Panc1 (cell line): Measurements from ENCODE around the gene COX7B2. TPM values are rescaled to one million over a fixed set of nuclear protein-coding genes. Genes with fewer than 3 reads are reported as not detected.

Source experiments
- ATAC-seq: fragments of 200-7000 bp; cut with Tn5 transposase; 2 replicates; pipeline ENCODE4 v1.9.1; 2020; ENCODE audit warnings: mild to moderate bottlenecking, moderate library complexity
- BruUV-seq: library from RNA; stranded (reverse); fragments of 400-500 nt; replicated peaks from 2 replicates; lab custom pipeline; 2021; lab: Mats Ljungman, UMichigan
- CTCF ChIA-PET: fragments of 300-600 bp; sonication (Branson Sonifier 250); formaldehyde crosslinking; loops from one replicate; lab custom pipeline; 2022; ENCODE audit warnings: antibody characterized with exemption; lab: Charles Lee
- POLR2A ChIA-PET: fragments of 300-600 bp; sonication (Branson Sonifier 250); formaldehyde crosslinking; loops from one replicate; lab custom pipeline; 2022; ENCODE audit warnings: antibody characterized with exemption; lab: Charles Lee
- DNase-seq: peaks from one replicate; pipeline ENCODE4 v3.0.0-alpha.2; 2010; ENCODE audit warnings: low read depth, low spot score
- H3K27ac ChIP-seq: 2 replicates; pipeline ENCODE4 v1.5.1; 2011; ENCODE audit warnings: mild to moderate bottlenecking, low read length, inconsistent platforms
- H3K27me3 ChIP-seq: fragments of 200-500 bp; sonication (Bioruptor generic); 2 replicates; pipeline ENCODE4 v1.6.0; 2014; ENCODE audit warnings: low read length, inconsistent platforms; ENCODE audit not compliant: control insufficient read depth, insufficient read depth
- H3K36me3 ChIP-seq: fragments of 200-500 bp; sonication (Bioruptor generic); 2 replicates; pipeline ENCODE4 v1.5.1; 2014; ENCODE audit warnings: inconsistent platforms, mild to moderate bottlenecking, low read length, moderate library complexity; ENCODE audit not compliant: control insufficient read depth, insufficient read depth
- H3K4me1 ChIP-seq: 2 replicates; pipeline ENCODE4 v1.5.1; 2011; ENCODE audit warnings: inconsistent platforms, mild to moderate bottlenecking, low read length, moderate library complexity; ENCODE audit not compliant: control insufficient read depth, insufficient read depth
- H3K4me3 ChIP-seq, 2 experiments: 2 replicates each; pipeline ENCODE4 v1.5.1; 2011 to 2012; ENCODE audit warnings: low read depth in 2 of 2, low read length in 2 of 2, mild to moderate bottlenecking in 2 of 2, inconsistent platforms in 1 of 2, moderate library complexity in 1 of 2
- H3K9me3 ChIP-seq: fragments of 200-500 bp; sonication (Bioruptor generic); 2 replicates; pipeline ENCODE4 v1.5.1; 2014; ENCODE audit warnings: low read depth, mild to moderate bottlenecking, inconsistent platforms, low read length, moderate library complexity; ENCODE audit not compliant: control insufficient read depth, insufficient read depth
- POLR2AphosphoS5 ChIP-seq: IDR thresholded peaks from 2 replicates; pipeline ENCODE4 v1.6.1; 2012; ENCODE audit warnings: mild to moderate bottlenecking, low read depth, low read length, moderate library complexity
- SIN3A ChIP-seq: IDR thresholded peaks from 2 replicates; pipeline ENCODE4 v1.6.1; 2012; ENCODE audit warnings: low read depth, mild to moderate bottlenecking, low read length, moderate library complexity, borderline replicate concordance; ENCODE audit not compliant: insufficient read depth
- TCF7L2 ChIP-seq: IDR thresholded peaks from 2 replicates; pipeline ENCODE4 v1.6.1; 2011; ENCODE audit warnings: mild to moderate bottlenecking, low read depth, low read length, inconsistent platforms
- in situ Hi-C: cut with HindIII; loops from 2 replicates; pipeline ENCODE4 v1.10.0; 2016; ENCODE audit warnings: low sequenced_read_pairs, low pct_unique_long_range_greater_than_20kb
- intact Hi-C: fragments of 100-400 bp; cut with micrococcal nuclease; formaldehyde crosslinking; loops from one replicate; pipeline ENCODE4 v1.10.0; 2022; ENCODE audit not compliant: unreplicated experiment
- total RNA-seq: library from RNA; stranded (reverse); gene quantifications from one replicate; pipeline ENCODE4 v1.2.1, GENCODE V29; 2021; ENCODE audit not compliant: unreplicated experiment
- TF ChIP-seq, protein P1 (sequence below), 2 experiments: IDR thresholded peaks; 2 replicates each; pipeline ENCODE4 v1.6.1; 2011 to 2012; ENCODE audit warnings: low read depth in 2 of 2, control low read depth in 1 of 2, low read length in 1 of 2, mild to moderate bottlenecking in 1 of 2, moderate library complexity in 1 of 2; ENCODE audit not compliant: insufficient read depth in 1 of 2
- TF ChIP-seq, protein P2 (sequence below): fragments of 450-650 bp; IDR thresholded peaks from 2 replicates; pipeline ENCODE4 v1.5.1; 2017; ENCODE audit warnings: mild to moderate bottlenecking

COX7B2 gene
- total RNA-seq, 1 experiment from 2014 or later, result not detected

DNA sequence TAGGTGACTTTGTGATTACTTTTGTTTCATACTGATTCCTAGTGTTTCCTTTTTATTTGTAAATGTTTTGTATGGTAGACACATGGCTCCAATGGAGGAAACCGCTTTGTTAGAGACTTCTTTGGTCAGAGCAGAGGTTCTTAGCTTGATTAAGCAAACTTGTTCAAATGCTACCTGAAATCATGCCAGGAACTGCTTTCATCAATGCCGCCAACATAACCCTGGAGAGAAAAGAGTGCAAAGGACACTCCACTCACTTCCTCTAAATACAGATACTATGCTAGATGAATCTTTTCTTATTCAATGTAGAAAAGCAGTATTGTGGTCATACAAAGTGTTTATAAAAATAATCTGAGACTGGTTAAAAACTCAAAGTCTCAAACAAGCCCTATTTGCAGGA, 25.7 kb upstream of the COX7B2 start:
- ATAC-seq (no peak), DNase-seq (no peak)
- BruUV-seq, result no TSS peak
- intact Hi-C loops (no loop called here), in situ Hi-C loops (no loop called here)
- Histone ChIP-seq H3K27me3 (no peaks in the 10 kb centered on the region), H3K27ac (no peak overlapping the region), H3K36me3 (no peaks in the 10 kb centered on the region), H3K9me3 (no peaks in the 10 kb centered on the region), H3K4me1 (no peaks in the 10 kb centered on the region), H3K4me3 (no peak overlapping the region)
- TF ChIP-seq SIN3A (no peak), POLR2AphosphoS5 (no peak), TCF7L2 (no peak)
- TF ChIP-seq, protein P1, sequence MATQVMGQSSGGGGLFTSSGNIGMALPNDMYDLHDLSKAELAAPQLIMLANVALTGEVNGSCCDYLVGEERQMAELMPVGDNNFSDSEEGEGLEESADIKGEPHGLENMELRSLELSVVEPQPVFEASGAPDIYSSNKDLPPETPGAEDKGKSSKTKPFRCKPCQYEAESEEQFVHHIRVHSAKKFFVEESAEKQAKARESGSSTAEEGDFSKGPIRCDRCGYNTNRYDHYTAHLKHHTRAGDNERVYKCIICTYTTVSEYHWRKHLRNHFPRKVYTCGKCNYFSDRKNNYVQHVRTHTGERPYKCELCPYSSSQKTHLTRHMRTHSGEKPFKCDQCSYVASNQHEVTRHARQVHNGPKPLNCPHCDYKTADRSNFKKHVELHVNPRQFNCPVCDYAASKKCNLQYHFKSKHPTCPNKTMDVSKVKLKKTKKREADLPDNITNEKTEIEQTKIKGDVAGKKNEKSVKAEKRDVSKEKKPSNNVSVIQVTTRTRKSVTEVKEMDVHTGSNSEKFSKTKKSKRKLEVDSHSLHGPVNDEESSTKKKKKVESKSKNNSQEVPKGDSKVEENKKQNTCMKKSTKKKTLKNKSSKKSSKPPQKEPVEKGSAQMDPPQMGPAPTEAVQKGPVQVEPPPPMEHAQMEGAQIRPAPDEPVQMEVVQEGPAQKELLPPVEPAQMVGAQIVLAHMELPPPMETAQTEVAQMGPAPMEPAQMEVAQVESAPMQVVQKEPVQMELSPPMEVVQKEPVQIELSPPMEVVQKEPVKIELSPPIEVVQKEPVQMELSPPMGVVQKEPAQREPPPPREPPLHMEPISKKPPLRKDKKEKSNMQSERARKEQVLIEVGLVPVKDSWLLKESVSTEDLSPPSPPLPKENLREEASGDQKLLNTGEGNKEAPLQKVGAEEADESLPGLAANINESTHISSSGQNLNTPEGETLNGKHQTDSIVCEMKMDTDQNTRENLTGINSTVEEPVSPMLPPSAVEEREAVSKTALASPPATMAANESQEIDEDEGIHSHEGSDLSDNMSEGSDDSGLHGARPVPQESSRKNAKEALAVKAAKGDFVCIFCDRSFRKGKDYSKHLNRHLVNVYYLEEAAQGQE (IDR thresholded peaks at IDR 0.05; ENCODE audit: insufficient read depth in 1 of 2, low read depth in 2 of 2, low read length in 1 of 2), result no peak
- TF ChIP-seq, protein P2, sequence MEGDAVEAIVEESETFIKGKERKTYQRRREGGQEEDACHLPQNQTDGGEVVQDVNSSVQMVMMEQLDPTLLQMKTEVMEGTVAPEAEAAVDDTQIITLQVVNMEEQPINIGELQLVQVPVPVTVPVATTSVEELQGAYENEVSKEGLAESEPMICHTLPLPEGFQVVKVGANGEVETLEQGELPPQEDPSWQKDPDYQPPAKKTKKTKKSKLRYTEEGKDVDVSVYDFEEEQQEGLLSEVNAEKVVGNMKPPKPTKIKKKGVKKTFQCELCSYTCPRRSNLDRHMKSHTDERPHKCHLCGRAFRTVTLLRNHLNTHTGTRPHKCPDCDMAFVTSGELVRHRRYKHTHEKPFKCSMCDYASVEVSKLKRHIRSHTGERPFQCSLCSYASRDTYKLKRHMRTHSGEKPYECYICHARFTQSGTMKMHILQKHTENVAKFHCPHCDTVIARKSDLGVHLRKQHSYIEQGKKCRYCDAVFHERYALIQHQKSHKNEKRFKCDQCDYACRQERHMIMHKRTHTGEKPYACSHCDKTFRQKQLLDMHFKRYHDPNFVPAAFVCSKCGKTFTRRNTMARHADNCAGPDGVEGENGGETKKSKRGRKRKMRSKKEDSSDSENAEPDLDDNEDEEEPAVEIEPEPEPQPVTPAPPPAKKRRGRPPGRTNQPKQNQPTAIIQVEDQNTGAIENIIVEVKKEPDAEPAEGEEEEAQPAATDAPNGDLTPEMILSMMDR, result no peak
- POLR2A ChIA-PET, result no interaction called here
- CTCF ChIA-PET, result no interaction called here

DNA sequence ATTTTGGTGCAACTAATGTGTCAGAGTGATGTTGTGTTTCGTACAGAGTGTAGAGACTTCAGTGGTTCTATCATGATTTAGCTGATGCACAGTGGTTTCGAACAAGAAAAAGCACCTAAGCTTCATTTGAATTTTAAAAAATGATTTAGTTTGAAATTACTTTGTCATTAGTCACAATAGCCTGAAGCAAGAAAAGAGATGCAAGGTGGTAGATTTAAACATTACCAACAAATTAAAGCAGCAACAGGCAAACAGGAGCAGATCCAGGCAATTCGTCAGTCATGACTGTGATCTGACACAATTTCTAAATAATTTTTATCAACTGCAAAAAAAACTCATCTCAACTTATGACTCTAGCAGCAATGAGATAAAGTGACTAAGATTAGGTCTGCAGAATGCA, 24.6 kb upstream of the COX7B2 start:
- no TSS peak for BruUV-seq
- Histone ChIP-seq H3K4me3 (no peak overlapping the region), H3K36me3 (no peaks in the 10 kb centered on the region), H3K27me3 (no peaks in the 10 kb centered on the region), H3K4me1 (no peaks in the 10 kb centered on the region), H3K27ac (no peak overlapping the region), H3K9me3 (no peaks in the 10 kb centered on the region)
- intact Hi-C loops, result no loop called here
- POLR2A ChIA-PET, result no interaction called here
- in situ Hi-C loops, result no loop called here
- DNase-seq, result no peak
- TF ChIP-seq POLR2AphosphoS5, result no peak
- TF ChIP-seq, protein P2, result no peak
- no peak for TF ChIP-seq TCF7L2
- no peak for TF ChIP-seq SIN3A
- TF ChIP-seq, protein P1 (IDR thresholded peaks at IDR 0.05; ENCODE audit: insufficient read depth in 1 of 2, low read depth in 2 of 2, low read length in 1 of 2), result no peak
- CTCF ChIA-PET, result no interaction called here
- no peak for ATAC-seq
